DMS114 treated with DMSO at 0.1 percent for 48 hours (cell line): Measurements from ENCODE around the gene SH3GL2.
"Not testable (repeated sequence)": the region's sequence is repeated elsewhere in the genome, so short reads cannot be mapped to it uniquely, and the experiment has no call there.

Experiments
- DNase-seq: peaks from one replicate; lab custom pipeline; 2025; ENCODE audit not compliant: unreplicated experiment; lab: John Stamatoyannopoulos, UW

Gene SH3GL2

GRCh38 chr9:17742067-17742466 lies 163.2 kb downstream of the SH3GL2 start:
- DNase-seq: no peak

- DNase-seq: no peak
Measured at GRCh38 chr9:17744786-17745185, 165.9 kb downstream of the SH3GL2 start.

GRCh38 chr9:17750269-17750668 lies 171.4 kb downstream of the SH3GL2 start:
- no peak for DNase-seq

- DNase-seq: no peak
Measured at GRCh38 chr9:17751486-17751885, 172.6 kb downstream of the SH3GL2 start.

- DNase-seq: no peak
Measured at GRCh38 chr9:17752021-17752420, 173.2 kb downstream of the SH3GL2 start.

GRCh38 chr9:17757816-17758215 lies 178.9 kb downstream of the SH3GL2 start:
- no peak for DNase-seq

GRCh38 chr9:17760250-17760649 lies 181.4 kb downstream of the SH3GL2 start:
- no peak for DNase-seq

- DNase-seq: no peak
Measured at GRCh38 chr9:17761984-17762676, 183.3 kb downstream of the SH3GL2 start.

- no peak for DNase-seq
Measured at GRCh38 chr9:17764306-17764705, 185.4 kb downstream of the SH3GL2 start.

- not testable (repeated sequence) for DNase-seq
Measured at GRCh38 chr9:17765131-17765530, 186.3 kb downstream of the SH3GL2 start.

GRCh38 chr9:17772223-17772622 lies 193.4 kb downstream of the SH3GL2 start:
- no peak for DNase-seq

- DNase-seq: no peak
Measured at GRCh38 chr9:17775656-17776055, 196.8 kb downstream of the SH3GL2 start.

GRCh38 chr9:17776735-17777134 lies 197.9 kb downstream of the SH3GL2 start:
- no peak for DNase-seq

GRCh38 chr9:17777465-17777864 lies 198.6 kb downstream of the SH3GL2 start:
- no peak for DNase-seq

- DNase-seq: no peak
Measured at GRCh38 chr9:17782430-17783149, 203.7 kb downstream of the SH3GL2 start.

- DNase-seq: no peak
Measured at GRCh38 chr9:17783227-17783626, 204.4 kb downstream of the SH3GL2 start.

GRCh38 chr9:17789316-17789715 lies 210.4 kb downstream of the SH3GL2 start:
- no peak for DNase-seq

- peak; percentile 8 for DNase-seq
Measured at GRCh38 chr9:17793713-17794622, 215.1 kb downstream of the SH3GL2 start.

GRCh38 chr9:17795744-17796143 lies 216.9 kb downstream of the SH3GL2 start:
- no peak for DNase-seq

GRCh38 chr9:17799369-17799768 lies 220.5 kb downstream of the SH3GL2 start:
- DNase-seq: no peak

- DNase-seq: no peak
Measured at GRCh38 chr9:17800418-17800817, 221.6 kb downstream of the SH3GL2 start.
